ENCODE data around the gene MYH14.

Gene MYH14

GRCh38 chr19:50290011-50290410 lies 86.6 kb downstream of the MYH14 start:
- DNase-seq (ENCODE audit: low read depth in 2 of 2), result no peak

GRCh38 chr19:50290775-50291174 lies 87.4 kb downstream of the MYH14 start:
- no peak for DNase-seq (ENCODE audit: low read depth in 2 of 2)

GRCh38 chr19:50292216-50292827 lies 88.9 kb downstream of the MYH14 start:
- no peak for DNase-seq (ENCODE audit: low read depth in 2 of 2)

GRCh38 chr19:50293263-50294004 lies 90.0 kb downstream of the MYH14 start:
- no peak for DNase-seq (ENCODE audit: low read depth in 2 of 2)

GRCh38 chr19:50300051-50300450 lies 96.6 kb downstream of the MYH14 start:
- no peak for DNase-seq (ENCODE audit: low read depth in 2 of 2)

- no peak for DNase-seq (ENCODE audit: low read depth in 2 of 2)
Measured at GRCh38 chr19:50300814-50301606, 97.6 kb downstream of the MYH14 start.

- DNase-seq (ENCODE audit: low read depth in 2 of 2), result no peak
Measured at GRCh38 chr19:50301607-50301971, 98.2 kb downstream of the MYH14 start.

GRCh38 chr19:50303558-50303957 lies 100.1 kb downstream of the MYH14 start:
- no peak for DNase-seq (ENCODE audit: low read depth in 2 of 2)

- no peak for DNase-seq (ENCODE audit: low read depth in 2 of 2)
Measured at GRCh38 chr19:50308991-50309390, 105.6 kb downstream of the MYH14 start.

GRCh38 chr19:50309396-50310125 lies 106.1 kb downstream of the MYH14 start:
- DNase-seq (ENCODE audit: low read depth in 2 of 2), result no peak

- DNase-seq (ENCODE audit: low read depth in 2 of 2), result no peak
Measured at GRCh38 chr19:50310759-50311465, 107.5 kb downstream of the MYH14 start.

- DNase-seq (ENCODE audit: low read depth in 2 of 2), result no peak
Measured at GRCh38 chr19:50311723-50312635, 108.6 kb downstream of the MYH14 start.

GRCh38 chr19:50312967-50313811 lies 109.8 kb downstream of the MYH14 start:
- no peak for DNase-seq (ENCODE audit: low read depth in 2 of 2)

GRCh38 chr19:50313812-50314536 lies 110.6 kb downstream of the MYH14 start:
- DNase-seq (ENCODE audit: low read depth in 2 of 2), result no peak

- DNase-seq (ENCODE audit: low read depth in 2 of 2), result no peak
Measured at GRCh38 chr19:50314724-50315708, 111.6 kb downstream of the MYH14 start.

- DNase-seq (ENCODE audit: low read depth in 2 of 2), result no peak
Measured at GRCh38 chr19:50315773-50316448, 112.5 kb downstream of the MYH14 start.

GRCh38 chr19:50317115-50317514 lies 113.7 kb downstream of the MYH14 start:
- no peak for DNase-seq (ENCODE audit: low read depth in 2 of 2)
